Measurements from ENCODE around the gene SOX15.

GRCh38 chr17:7577327-7578199, 12.3 kb downstream of the SOX15 start:
- TF ChIP-seq CTCF (conservative IDR thresholded peaks at IDR 0.05; ENCODE audit: low read length) (no peak), EZH2phosphoT487 (IDR thresholded peaks at IDR 0.05; ENCODE audit: borderline replicate concordance, low read depth, low read length) (no peak)
